ENCODE data around the gene SLCO2B1.

Gene SLCO2B1

GRCh38 chr11:75245356-75246005, 94.6 kb downstream of the SLCO2B1 start:
- no peak for DNase-seq (ENCODE audit: low read depth in 1 of 2, low spot score in 1 of 2)

- DNase-seq (ENCODE audit: low read depth in 1 of 2, low spot score in 1 of 2): no peak
Measured at GRCh38 chr11:75246006-75246670, 95.2 kb downstream of the SLCO2B1 start.

GRCh38 chr11:75246671-75247350, 95.9 kb downstream of the SLCO2B1 start:
- DNase-seq (ENCODE audit: low read depth in 1 of 2, low spot score in 1 of 2): no peak

- DNase-seq (ENCODE audit: low read depth in 1 of 2, low spot score in 1 of 2): no peak
Measured at GRCh38 chr11:75248924-75249256, 98.0 kb downstream of the SLCO2B1 start.

GRCh38 chr11:75249704-75250103, 98.8 kb downstream of the SLCO2B1 start:
- no peak for DNase-seq (ENCODE audit: low read depth in 1 of 2, low spot score in 1 of 2)

- DNase-seq (ENCODE audit: low read depth in 1 of 2, low spot score in 1 of 2): no peak
Measured at GRCh38 chr11:75254326-75254725, 103.4 kb downstream of the SLCO2B1 start.

Data from stimulated activated CD4-positive, alpha-beta T cell treated with anti-CD3 and anti-CD28 coated beads, Interleukin-15, amount 100 ng/mL, for 1 hour (primary cell).